H1 (cell line): ENCODE results near the gene OR51F2. TPM values are rescaled to one million over a fixed set of nuclear protein-coding genes. Genes with fewer than 3 reads are reported as not detected.

ENCODE experiments used
- ATF2 ChIP-seq: IDR thresholded peaks from 2 replicates; pipeline ENCODE4 v1.6.1; 2012; ENCODE audit warnings: low read length, inconsistent platforms
- polyA plus RNA-seq, 7 experiments: library from polyadenylated mRNA; depleted of rRNA in 3 of 7; stranded (reverse) in 5 of 7; unstranded in 2 of 7; fragments of >200 nt in 5 of 7; fragments of 200-250 nt in 2 of 7; gene quantifications; 1 replicate in 5 of 7; 2 replicates in 1 of 7; 4 replicates in 1 of 7; pipeline versions ENCODE4 v1.2.1 to v1.2.3, GENCODE V29; 2011 to 2013; ENCODE audit warnings: missing spikeins in 2 of 7, mixed read lengths in 2 of 7
- total RNA-seq: library from RNA; stranded (reverse); fragmentation: NEBNext Ultra II Directional; extraction: Animal tissue kit (Norgen Biotek cat#: 25700); gene quantifications from 2 replicates; pipeline ENCODE4 v1.2.1, GENCODE V29; 2021

OR51F2 gene
- total and polyA plus RNA-seq, 2 of the 8 experiments (the other 6 are each of a cell fraction or from before 2014, with no cell fraction given): 0.15 TPM; not detected in 1

- TF ChIP-seq ATF2: no peak
Measured at GRCh38 chr11:4808476-4808875, 12.6 kb upstream of the OR51F2 start (continued).
